NCI-H1436 (cell line): Measurements from ENCODE around the gene BANF2.
"Not testable (repeated sequence)": the region's sequence is repeated elsewhere in the genome, so short reads cannot be mapped to it uniquely, and the experiment has no call there.

Experiments used
- DNase-seq: peaks from one replicate; lab custom pipeline; 2025; lab: John Stamatoyannopoulos, UW

Gene BANF2

DNA sequence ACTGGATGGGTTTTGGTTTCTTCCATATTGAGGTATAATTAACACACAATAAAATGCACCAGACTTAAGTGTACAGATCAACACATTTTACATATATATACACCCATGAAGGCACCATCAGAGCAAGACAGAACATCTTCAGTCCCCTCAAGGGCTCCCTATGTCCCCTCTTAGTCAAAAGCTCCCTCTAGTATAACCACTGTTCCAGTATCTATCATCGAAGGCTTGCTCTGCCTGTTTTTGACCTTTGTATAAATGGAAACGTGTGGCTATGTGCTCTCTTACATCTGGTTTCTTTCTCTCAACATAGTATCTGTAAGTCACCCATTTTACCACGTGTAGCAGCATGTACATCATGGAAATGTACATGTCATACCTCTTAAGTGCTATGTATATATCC lies 66.5 kb downstream of the BANF2 start:
- no peak for DNase-seq

DNA sequence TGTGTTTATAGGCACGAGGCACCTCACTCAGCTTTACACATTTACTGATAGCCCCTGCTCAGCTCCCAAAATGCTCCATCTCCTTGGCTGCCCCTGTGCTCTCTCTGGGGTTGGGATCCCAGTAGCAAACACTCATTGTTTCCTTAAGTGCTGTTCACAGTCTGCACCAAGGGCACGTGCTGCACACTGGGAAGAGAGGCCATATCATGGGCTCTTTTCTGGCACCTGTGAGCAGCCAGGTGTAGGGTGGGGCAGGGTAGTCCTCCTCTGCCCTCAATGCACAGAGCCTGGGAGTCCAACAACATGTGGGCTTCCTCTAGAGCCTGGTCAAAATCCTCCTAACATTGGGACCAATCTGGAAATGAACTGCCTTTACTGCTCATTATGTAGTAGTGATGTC lies 67.9 kb downstream of the BANF2 start:
- no peak for DNase-seq

DNA sequence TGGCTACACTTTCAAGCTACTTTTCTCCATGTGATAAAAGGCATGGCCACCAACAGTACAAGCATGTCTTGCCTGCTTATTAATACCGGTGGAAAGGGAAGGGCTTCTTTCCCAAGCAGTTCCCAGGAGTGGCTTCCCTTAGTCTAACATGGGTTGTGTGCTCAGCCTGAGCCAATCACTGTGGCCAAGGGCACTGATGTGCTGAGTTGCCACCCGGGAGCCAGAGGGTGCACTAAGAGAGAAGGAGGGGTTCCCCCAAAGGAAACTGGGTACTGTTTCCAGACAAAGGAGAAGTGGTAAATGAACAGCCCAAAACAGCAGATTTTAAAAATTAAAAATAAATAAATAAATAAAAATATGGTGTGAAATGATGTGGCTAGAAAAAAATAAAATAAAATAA lies 68.5 kb downstream of the BANF2 start:
- no peak for DNase-seq

DNA sequence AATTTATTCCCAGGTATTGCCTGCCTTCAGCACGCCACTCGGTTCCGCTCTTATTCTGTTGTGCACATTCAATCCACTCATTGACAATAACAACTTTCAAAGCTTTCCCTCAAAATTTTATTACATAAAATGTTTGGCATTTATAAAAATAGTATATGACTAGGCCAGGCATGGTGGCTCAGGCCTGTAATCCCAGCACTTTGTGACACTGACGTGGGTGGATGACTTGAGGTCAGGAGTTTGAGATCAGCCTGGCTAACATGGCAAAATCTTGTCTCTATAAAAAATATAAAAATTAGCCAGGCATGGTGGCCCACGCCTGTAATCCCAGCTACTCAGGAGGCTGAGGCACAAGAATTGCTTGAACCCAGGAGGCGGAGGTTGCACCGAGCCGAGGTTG lies 70.0 kb downstream of the BANF2 start:
- not testable (repeated sequence) for DNase-seq

DNA sequence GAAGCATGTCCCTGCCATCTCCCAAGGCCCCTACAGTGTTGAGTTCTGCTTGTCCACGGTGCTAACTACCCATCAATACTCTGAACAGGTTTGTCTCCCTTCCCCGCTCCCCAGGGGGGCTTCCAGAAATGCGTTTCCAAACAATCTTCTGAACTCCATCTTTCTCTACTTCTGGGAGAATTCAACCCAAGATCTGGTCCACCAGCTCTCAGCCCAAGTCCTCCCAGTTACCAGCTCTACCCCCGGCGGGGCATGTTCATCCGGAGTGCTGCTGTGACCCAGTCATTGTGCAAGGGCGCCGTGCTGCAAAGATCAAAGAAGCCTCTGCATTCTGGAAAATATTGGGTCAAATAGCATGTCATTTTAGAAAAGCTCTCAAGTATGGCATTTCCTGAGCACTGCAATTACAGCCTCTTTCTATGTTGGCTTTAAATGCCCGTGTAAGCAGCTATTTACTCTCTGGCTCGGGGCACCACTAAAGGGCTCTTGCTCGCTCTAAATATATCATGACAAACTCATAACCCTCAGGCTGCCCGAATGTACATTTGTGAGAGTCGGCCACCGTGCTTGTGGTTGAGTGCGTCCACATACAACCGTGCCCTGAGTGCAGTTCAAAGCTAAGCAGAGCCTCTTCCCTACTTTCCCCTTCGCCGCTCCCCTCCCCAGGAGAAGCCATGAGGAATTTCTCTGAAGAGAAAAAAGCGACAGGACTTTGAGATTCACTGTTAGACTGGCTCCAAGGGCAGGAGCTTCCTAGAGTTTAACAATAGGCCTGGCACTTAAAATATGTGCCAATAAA lies 71.6 kb downstream of the BANF2 start:
- peak; percentile 26 for DNase-seq

DNA sequence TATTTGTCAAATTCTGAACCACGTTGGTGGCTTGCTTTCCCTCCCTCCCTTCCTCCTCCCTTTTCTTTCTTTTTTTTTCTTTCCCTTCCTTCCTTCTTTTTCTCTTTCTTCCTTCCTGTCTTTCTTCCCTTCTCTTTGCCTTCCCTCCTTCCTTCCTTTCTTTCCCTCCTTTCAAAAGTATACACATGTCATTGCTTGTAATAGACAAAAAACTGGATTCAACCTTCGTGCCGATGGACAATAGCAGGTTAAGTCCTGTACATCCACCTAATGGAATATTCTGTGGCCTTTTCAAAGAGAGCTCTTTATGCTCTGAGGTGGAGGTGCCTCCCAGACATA lies 72.2 kb downstream of the BANF2 start:
- DNase-seq: no peak

DNA sequence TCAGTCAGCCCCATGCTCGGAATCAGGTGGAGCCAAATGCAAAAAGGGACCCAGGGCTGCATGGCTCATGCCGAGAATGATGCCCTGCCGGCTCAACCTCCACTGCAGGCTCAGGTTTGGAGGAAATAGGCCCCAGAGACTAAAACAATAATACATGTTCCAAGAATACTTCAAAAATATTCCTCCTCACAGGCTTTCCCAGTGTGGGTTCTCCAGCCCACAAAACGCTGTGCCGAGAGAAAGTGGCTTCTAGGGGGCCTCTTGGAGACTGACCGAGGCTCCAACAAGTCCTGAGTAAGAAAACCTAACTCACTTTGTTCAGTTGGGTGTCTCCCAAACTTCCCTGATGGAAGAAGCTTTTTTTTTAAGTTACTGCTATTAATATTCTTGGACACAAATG lies 73.9 kb downstream of the BANF2 start:
- no peak for DNase-seq

DNA sequence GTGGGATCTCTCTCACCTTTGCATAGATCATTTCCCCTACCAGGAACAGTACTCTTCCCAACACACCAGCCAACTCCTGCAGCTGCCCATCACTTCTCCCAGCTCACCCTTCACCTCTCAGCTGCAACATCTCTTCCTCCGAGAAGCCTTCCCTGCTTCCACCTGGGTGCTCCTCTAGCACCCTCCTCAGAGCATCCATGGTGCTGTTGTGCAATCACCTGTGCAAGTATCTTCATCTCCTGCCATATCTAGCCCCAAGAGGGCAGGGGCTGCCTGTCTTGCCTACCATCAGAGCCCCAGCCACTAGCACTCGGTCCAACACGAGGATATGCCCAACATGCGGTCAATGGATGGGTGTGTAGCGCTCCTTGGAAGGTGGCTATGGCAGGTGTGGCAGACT lies 75.8 kb downstream of the BANF2 start:
- no peak for DNase-seq

DNA sequence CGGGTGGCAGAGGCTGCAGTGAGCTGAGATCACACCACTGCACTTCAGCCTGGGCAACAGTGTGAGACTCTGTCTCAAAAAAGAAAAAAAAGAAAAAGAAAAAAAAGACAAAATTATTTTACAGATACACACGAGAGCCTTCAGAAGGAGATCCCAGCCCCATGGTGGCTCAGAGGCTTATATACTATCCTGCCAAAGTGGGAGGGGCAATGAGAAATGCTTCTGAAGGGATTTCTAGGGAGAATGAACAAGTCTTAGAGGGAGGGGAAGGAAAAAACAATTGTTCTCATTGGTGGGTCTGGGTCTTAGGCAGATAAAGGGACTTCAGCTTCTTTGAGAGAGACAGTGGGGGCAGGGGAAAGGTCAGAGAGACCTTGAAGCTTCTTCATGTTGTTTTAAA lies 76.8 kb downstream of the BANF2 start:
- no peak for DNase-seq

DNA sequence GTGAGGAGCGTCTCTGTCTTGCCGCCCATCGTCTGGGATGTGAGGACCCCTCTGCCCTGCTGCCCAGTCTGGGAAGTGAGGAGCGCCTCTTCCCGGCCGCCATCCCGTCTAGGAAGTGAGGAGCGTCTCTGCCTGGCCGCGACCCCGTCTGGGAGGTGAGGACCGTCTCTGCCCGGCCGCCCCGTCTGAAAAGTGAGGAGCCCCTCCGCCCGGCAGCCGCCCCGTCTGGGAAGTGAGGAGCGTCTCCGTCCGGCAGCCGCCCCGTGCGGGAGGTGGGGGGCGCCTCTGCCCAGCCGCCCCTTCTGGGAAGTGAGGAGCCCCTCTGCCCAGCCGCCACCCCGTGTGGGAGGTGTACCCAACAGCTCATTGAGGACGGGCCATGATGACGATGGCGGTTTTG lies 79.2 kb downstream of the BANF2 start:
- DNase-seq: not testable (repeated sequence)

DNA sequence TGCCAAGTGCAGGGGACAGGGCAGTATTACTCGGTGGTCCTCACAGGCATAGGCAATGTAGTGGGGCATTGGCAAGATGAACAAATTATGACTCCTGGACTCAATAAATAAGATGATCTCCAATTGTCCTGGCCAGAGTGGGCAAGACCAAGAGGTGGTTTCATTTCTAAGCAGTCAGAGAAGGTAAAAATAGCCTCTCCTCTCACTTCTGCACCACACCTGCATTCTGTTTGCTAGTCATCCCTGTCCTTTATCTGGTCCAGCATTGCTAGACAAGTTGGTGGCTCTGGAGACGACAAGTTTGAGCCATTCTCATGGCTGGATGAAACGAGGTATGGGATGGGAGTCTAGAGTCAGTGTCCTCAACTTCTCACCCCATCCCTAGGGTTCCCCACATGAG lies 83.0 kb downstream of the BANF2 start:
- no peak for DNase-seq

DNA sequence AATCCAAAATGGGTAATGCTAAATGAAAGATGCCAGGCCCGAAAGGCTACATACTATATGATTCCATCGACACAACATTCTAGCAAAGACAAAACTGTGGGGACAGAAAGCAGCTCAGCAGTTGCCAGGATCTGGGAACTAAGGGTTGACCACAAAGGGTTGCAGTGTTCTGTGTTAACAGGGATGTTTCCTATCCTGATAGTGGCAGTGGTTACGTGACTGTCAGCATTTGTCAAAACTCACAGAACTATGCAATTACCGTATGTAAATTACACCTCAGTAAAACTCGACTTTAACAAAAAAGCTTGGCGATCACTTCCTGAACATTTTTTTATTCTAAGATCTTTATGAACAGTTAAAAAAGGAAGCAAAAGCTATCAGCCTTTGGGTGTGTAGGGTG lies 83.9 kb downstream of the BANF2 start:
- DNase-seq: no peak

DNA sequence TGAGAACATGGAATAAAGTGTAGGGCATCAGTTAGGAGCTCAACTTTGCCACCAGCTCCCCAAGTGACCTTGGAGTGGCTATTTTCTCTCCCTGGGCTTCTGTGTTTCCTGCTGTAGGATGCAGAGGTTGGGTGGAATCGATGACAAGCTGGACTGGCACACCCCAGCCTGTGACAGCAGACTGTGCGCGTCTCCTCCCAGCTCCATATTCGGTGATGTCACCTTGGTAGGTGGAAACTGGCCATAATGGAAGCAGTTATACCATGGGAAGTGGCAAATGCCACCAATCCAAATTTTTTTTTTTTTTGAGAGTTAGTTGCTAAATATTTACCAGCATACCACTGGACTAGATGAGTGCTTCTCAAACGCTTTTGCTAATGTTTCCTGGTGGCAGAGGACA lies 85.2 kb downstream of the BANF2 start:
- no peak for DNase-seq
